GM18870 (cell line): ENCODE results near the gene PGD.
"Not testable (repeated sequence)": the region's sequence is repeated elsewhere in the genome, so short reads cannot be mapped to it uniquely, and the experiment has no call there.

Source experiments
- ATAC-seq: cut with Tn5 transposase; IDR thresholded peaks from one replicate; pipeline ENCODE4 v1.9.1; 2021; ENCODE audit warnings: moderate library complexity; ENCODE audit not compliant: unreplicated experiment

The PGD gene

GRCh38 chr1:10433790-10434189, 34.9 kb downstream of the PGD start:
- ATAC-seq, result no peak

GRCh38 chr1:10434590-10434989, 35.7 kb downstream of the PGD start:
- ATAC-seq, result no peak

- no peak for ATAC-seq
Observed at GRCh38 chr1:10437052-10437451, 38.2 kb downstream of the PGD start.

GRCh38 chr1:10438677-10439163, 39.9 kb downstream of the PGD start:
- ATAC-seq, result no peak

GRCh38 chr1:10440305-10440704, 41.4 kb downstream of the PGD start:
- ATAC-seq, result no peak

GRCh38 chr1:10440794-10441193, 41.9 kb downstream of the PGD start:
- no peak for ATAC-seq

- no peak for ATAC-seq
Observed at GRCh38 chr1:10444248-10444647, 45.4 kb downstream of the PGD start.

GRCh38 chr1:10444795-10445397, 46.0 kb downstream of the PGD start:
- ATAC-seq, result no peak

- no peak for ATAC-seq
Observed at GRCh38 chr1:10446790-10447422, 48.0 kb downstream of the PGD start.

- no peak for ATAC-seq
Observed at GRCh38 chr1:10449751-10450150, 50.9 kb downstream of the PGD start, which contains the start of gene CORT. Gene CORT (plus strand): TSS chr1:10450031. CDS start chr1:10450224, 193 bp downstream.

GRCh38 chr1:10450156-10450814, 51.4 kb downstream of the PGD start:
- no peak for ATAC-seq

GRCh38 chr1:10450836-10451235, 52.0 kb downstream of the PGD start:
- no peak for ATAC-seq

GRCh38 chr1:10451287-10451686, 52.4 kb downstream of the PGD start:
- ATAC-seq, result no peak

- ATAC-seq, result no peak
Observed at GRCh38 chr1:10456048-10456447, 57.2 kb downstream of the PGD start.

- no peak for ATAC-seq
Observed at GRCh38 chr1:10456661-10457060, 57.8 kb downstream of the PGD start.

- not testable (repeated sequence) for ATAC-seq
Observed at GRCh38 chr1:10457462-10457861, 58.6 kb downstream of the PGD start.

GRCh38 chr1:10457875-10458274, 59.0 kb downstream of the PGD start:
- ATAC-seq, result no peak

GRCh38 chr1:10459184-10459583, 60.3 kb downstream of the PGD start:
- ATAC-seq, result no peak

- ATAC-seq, result no peak
Observed at GRCh38 chr1:10467078-10467477, 68.2 kb downstream of the PGD start.

- no peak for ATAC-seq
Observed at GRCh38 chr1:10470043-10470442, 71.2 kb downstream of the PGD start.
